ENCODE data around the gene CLUH. TPM values are rescaled to one million over a fixed set of nuclear protein-coding genes. Genes with fewer than 3 reads are reported as not detected.

The CLUH gene
- polyA plus RNA-seq, 1 of the 3 experiments (the other 2 are of a cell fraction) = 32.2 TPM

DNA sequence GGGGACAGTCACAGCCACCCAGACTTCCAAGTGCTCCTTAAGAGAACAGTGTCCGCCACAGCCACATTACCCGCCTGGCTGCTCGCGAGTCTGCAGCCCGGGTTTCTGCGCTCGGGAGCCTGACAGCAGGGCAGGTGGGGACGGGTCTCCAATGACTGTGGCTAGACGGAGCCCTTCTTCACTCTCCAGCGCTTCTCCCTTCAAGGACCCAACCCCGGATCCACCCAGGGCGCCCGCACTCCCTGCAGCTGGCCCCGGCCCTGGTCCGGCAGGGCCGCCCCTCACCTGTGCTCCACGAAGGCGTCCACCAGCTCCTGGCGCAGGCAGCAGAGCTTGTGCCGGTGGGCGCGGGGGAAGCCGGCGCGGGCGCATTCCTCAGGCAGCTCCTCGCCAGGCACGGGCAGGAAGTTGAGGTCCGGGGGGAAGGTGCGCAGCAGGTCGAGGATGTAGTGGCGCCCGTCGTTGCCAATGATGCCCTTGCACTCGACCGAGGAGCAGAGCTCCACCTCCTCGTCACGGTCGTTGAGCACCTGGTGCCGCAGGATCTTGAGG is 13.9 kb downstream of the CLUH start:
- DNase-seq = peak; percentile 36

DNA sequence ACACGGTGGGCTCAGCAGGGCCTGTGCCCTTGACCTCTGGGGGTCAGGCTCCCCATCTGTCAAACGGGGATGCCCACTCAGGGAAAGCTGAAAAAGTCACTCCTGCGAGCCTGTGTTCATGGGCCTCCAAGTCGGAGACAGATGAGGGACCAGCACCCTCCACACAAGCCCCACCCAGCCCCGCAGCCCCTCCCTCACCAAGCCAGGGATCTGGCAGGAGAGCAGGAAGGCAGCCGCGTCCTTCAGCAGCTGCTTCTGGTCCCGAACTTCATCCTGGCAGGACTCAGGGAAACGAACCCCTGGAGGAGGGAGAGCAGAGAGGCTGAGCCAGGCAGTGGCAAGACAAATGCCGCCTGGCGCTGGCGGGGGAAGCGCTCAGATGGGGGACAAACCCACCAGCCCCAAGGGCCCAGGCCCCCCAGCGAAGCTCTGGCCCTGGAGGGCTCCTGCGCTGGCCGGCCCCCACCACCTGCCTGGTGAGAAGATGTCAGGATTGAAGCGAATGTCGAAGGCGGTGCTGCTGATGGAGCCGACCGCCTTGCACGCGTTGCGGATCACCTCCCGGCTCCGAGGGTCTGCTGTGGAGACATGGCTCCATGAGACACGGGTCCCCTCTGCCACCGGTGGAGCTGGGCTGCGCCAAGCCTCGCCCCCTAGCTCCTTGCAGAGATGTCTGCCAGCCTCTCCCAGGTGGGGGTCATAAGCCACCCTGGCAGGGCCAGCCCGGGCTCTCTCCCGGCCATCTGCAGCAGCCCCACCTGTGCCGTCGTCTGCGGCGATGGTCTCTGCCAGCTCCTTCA is 15.4 kb downstream of the CLUH start:
- no peaks in the 10 kb centered on the region for H3K9me3 ChIP-seq
- no peak overlapping the region for H2AFZ ChIP-seq (ENCODE audit: low read depth)
- H3K27me3 ChIP-seq (ENCODE audit: insufficient read depth) = no peaks in the 10 kb centered on the region
- peaks cover 0 to 49% of the 10 kb centered on the region in 2 experiments for H3K36me3 ChIP-seq (replicated peaks in 1 of 2; ENCODE audit: control insufficient read depth in 1 of 2, insufficient read depth in 2 of 2, low read length in 1 of 2)
- H3F3A ChIP-seq (replicated peaks; ENCODE audit: insufficient read depth) = no peaks in the 10 kb centered on the region
- no peak overlapping the region for H3K4me3 ChIP-seq (ENCODE audit: low read depth in 2 of 2, low read length in 1 of 2)
- 90% methylated on average over 16 of the region's 36 CpGs for WGBS (ENCODE audit: low lambda C conversion rate)
- H3K79me2 ChIP-seq (ENCODE audit: insufficient read depth) = no peaks in the 10 kb centered on the region
- H3K4me1 ChIP-seq (ENCODE audit: control insufficient read depth in 1 of 2, insufficient read depth in 2 of 2, low read depth in 1 of 2, low read length in 1 of 2) = no peaks in the 10 kb centered on the region
- H3K4me2 ChIP-seq = no peak overlapping the region
- ChIA-PET POLR2A (no interaction called here), CTCF (interaction anchor here (1.2 to 2.7 kb wide), 2 partner anchors 9 to 11 kb away, joined by 3 to 12 read pairs; no protein-coding TSS in a partner anchor)
- no peaks in the 10 kb centered on the region for H4K20me1 ChIP-seq (ENCODE audit: insufficient read depth)
- H3K9ac ChIP-seq = no peak overlapping the region
- H3K27ac ChIP-seq (ENCODE audit: low read depth in 2 of 2, low read length in 1 of 2) = no peak overlapping the region
- no peaks in the 10 kb centered on the region for H3K9me2 ChIP-seq
- peak; percentile 32 for DNase-seq
- TF ChIP-seq, protein P1, sequence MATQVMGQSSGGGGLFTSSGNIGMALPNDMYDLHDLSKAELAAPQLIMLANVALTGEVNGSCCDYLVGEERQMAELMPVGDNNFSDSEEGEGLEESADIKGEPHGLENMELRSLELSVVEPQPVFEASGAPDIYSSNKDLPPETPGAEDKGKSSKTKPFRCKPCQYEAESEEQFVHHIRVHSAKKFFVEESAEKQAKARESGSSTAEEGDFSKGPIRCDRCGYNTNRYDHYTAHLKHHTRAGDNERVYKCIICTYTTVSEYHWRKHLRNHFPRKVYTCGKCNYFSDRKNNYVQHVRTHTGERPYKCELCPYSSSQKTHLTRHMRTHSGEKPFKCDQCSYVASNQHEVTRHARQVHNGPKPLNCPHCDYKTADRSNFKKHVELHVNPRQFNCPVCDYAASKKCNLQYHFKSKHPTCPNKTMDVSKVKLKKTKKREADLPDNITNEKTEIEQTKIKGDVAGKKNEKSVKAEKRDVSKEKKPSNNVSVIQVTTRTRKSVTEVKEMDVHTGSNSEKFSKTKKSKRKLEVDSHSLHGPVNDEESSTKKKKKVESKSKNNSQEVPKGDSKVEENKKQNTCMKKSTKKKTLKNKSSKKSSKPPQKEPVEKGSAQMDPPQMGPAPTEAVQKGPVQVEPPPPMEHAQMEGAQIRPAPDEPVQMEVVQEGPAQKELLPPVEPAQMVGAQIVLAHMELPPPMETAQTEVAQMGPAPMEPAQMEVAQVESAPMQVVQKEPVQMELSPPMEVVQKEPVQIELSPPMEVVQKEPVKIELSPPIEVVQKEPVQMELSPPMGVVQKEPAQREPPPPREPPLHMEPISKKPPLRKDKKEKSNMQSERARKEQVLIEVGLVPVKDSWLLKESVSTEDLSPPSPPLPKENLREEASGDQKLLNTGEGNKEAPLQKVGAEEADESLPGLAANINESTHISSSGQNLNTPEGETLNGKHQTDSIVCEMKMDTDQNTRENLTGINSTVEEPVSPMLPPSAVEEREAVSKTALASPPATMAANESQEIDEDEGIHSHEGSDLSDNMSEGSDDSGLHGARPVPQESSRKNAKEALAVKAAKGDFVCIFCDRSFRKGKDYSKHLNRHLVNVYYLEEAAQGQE (IDR thresholded peaks at IDR 0.05; ENCODE audit: low read depth, low read length) = no peak
- TF ChIP-seq GATA2 (CRISPR knock-in tag; IDR thresholded peaks at IDR 0.05) (no peak), FOSL2 (IDR thresholded peaks at IDR 0.05; ENCODE audit: borderline replicate concordance, low read depth) (no peak), RFX5 (IDR thresholded peaks at IDR 0.05; ENCODE audit: low read length) (no peak), TEAD4 (IDR thresholded peaks at IDR 0.05; ENCODE audit: borderline replicate concordance, insufficient read depth) (no peak), POLR2AphosphoS5 (IDR thresholded peaks at IDR 0.05; ENCODE audit: low read depth, low read length) (no peak), YY1 (IDR thresholded peaks at IDR 0.05; ENCODE audit: low read depth) (no peak), GABPA (IDR thresholded peaks at IDR 0.05; ENCODE audit: low read depth) (no peak), MXI1 (IDR thresholded peaks at IDR 0.05; ENCODE audit: low read depth, low read length) (no peak), EP300 (IDR thresholded peaks at IDR 0.05; ENCODE audit: borderline replicate concordance in 1 of 2, low read depth in 1 of 2, low read length in 1 of 2) (no peak)
- TF ChIP-seq, protein P2, sequence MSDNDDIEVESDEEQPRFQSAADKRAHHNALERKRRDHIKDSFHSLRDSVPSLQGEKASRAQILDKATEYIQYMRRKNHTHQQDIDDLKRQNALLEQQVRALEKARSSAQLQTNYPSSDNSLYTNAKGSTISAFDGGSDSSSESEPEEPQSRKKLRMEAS (IDR thresholded peaks at IDR 0.05; ENCODE audit: low read depth) = no peak

More for the DNA sequence above, 13.9 kb downstream of the CLUH start:
- no peak overlapping the region for H2AFZ ChIP-seq (ENCODE audit: low read depth)
- H3K9ac ChIP-seq = no peak overlapping the region
- ChIA-PET POLR2A (no interaction called here), CTCF (interaction anchor here (2.7 kb wide), 1 partner anchor 10 kb away, joined by 12 read pairs; no protein-coding TSS in a partner anchor)
- no peak overlapping the region for H3K4me2 ChIP-seq
- WGBS (ENCODE audit: low lambda C conversion rate) = 97% methylated on average over 6 of the region's 40 CpGs
- no peaks in the 10 kb centered on the region for H3F3A ChIP-seq (replicated peaks; ENCODE audit: insufficient read depth)
- no peaks in the 10 kb centered on the region for H3K79me2 ChIP-seq (ENCODE audit: insufficient read depth)
- no peak for TF ChIP-seq TAF1 (IDR thresholded peaks at IDR 0.05; ENCODE audit: borderline replicate concordance, low read depth, low read length)
- no peak for TF ChIP-seq SMC3 (IDR thresholded peaks at IDR 0.05; ENCODE audit: low read depth, low read length)
- TF ChIP-seq JUND (IDR thresholded peaks at IDR 0.05) = no peak
- no peak for TF ChIP-seq FOXM1 (IDR thresholded peaks at IDR 0.05; ENCODE audit: low read depth)
- TF ChIP-seq MEF2A (IDR thresholded peaks at IDR 0.05; ENCODE audit: borderline replicate concordance, low read depth) = no peak
- no peak for TF ChIP-seq NFIC (IDR thresholded peaks at IDR 0.05; ENCODE audit: borderline replicate concordance)
- no peak for TF ChIP-seq TEAD4 (IDR thresholded peaks at IDR 0.05; ENCODE audit: borderline replicate concordance, insufficient read depth)
- no peak for TF ChIP-seq MXI1 (IDR thresholded peaks at IDR 0.05; ENCODE audit: low read depth, low read length)
- TF ChIP-seq RFX5 (IDR thresholded peaks at IDR 0.05; ENCODE audit: low read length) = no peak
- TF ChIP-seq, protein P3, sequence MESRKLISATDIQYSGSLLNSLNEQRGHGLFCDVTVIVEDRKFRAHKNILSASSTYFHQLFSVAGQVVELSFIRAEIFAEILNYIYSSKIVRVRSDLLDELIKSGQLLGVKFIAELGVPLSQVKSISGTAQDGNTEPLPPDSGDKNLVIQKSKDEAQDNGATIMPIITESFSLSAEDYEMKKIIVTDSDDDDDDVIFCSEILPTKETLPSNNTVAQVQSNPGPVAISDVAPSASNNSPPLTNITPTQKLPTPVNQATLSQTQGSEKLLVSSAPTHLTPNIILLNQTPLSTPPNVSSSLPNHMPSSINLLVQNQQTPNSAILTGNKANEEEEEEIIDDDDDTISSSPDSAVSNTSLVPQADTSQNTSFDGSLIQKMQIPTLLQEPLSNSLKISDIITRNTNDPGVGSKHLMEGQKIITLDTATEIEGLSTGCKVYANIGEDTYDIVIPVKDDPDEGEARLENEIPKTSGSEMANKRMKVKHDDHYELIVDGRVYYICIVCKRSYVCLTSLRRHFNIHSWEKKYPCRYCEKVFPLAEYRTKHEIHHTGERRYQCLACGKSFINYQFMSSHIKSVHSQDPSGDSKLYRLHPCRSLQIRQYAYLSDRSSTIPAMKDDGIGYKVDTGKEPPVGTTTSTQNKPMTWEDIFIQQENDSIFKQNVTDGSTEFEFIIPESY (IDR thresholded peaks at IDR 0.05; ENCODE audit: borderline replicate concordance, low read depth) = no peak
- no peak for TF ChIP-seq GABPA (IDR thresholded peaks at IDR 0.05; ENCODE audit: low read depth)
- TF ChIP-seq GATA2 (CRISPR knock-in tag; IDR thresholded peaks at IDR 0.05) = no peak
- TF ChIP-seq FOSL2 (IDR thresholded peaks at IDR 0.05; ENCODE audit: borderline replicate concordance, low read depth) = no peak
- no peaks in the 10 kb centered on the region for H3K4me1 ChIP-seq (ENCODE audit: control insufficient read depth in 1 of 2, insufficient read depth in 2 of 2, low read depth in 1 of 2, low read length in 1 of 2)
- no peaks in the 10 kb centered on the region for H3K9me3 ChIP-seq
- no peaks in the 10 kb centered on the region for H4K20me1 ChIP-seq (ENCODE audit: insufficient read depth)
- no peaks in the 10 kb centered on the region for H3K27me3 ChIP-seq (ENCODE audit: insufficient read depth)
- no peak overlapping the region for H3K27ac ChIP-seq (ENCODE audit: low read depth in 2 of 2, low read length in 1 of 2)
- no peaks in the 10 kb centered on the region for H3K9me2 ChIP-seq
- H3K36me3 ChIP-seq (replicated peaks in 1 of 2; ENCODE audit: control insufficient read depth in 1 of 2, insufficient read depth in 2 of 2, low read length in 1 of 2) = peaks cover 3 to 58% of the 10 kb centered on the region in 2 experiments
- H3K4me3 ChIP-seq (ENCODE audit: low read depth in 2 of 2, low read length in 1 of 2) = no peak overlapping the region

All from SK-N-SH (cell line).